Measurements from ENCODE around the gene UBE2L6. TPM values are rescaled to one million over a fixed set of nuclear protein-coding genes. Genes with fewer than 3 reads are reported as not detected.

Gene UBE2L6
- 74.5 and 81.5 TPM in 2 replicates for total RNA-seq

GRCh38 chr11:57567515-57568329 is at the start of gene UBE2L6:
Gene UBE2L6 (minus strand): TSS chr11:57567672. CDS start chr11:57567611, 61 bp downstream.

DNA sequence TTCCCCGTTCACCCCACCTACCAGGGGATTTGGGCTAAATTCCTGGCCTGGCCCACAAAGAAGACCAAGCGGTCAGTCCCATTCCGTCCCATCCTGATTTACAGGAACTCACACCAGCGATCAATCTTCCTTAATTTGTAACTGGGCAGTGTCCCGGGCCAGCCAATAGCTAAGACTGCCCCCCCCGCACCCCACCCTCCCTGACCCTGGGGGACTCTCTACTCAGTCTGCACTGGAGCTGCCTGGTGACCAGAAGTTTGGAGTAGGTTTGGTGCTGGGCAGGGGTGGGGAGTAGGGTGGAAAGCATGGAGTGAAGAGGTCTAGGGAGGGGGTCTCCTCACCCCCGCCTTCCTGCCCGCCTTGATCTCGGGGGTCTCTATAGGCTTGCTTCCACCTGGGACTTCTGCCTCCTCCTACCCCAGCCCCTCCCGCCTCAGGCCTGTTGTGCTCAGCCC is 30.0 kb upstream of the UBE2L6 start, which contains the start of gene SERPING1:
Gene SERPING1 (plus strand): TSS at position 225 of the 455 bp plus-strand sequence. CDS start 586 bp downstream, outside the sequence.

DNA sequence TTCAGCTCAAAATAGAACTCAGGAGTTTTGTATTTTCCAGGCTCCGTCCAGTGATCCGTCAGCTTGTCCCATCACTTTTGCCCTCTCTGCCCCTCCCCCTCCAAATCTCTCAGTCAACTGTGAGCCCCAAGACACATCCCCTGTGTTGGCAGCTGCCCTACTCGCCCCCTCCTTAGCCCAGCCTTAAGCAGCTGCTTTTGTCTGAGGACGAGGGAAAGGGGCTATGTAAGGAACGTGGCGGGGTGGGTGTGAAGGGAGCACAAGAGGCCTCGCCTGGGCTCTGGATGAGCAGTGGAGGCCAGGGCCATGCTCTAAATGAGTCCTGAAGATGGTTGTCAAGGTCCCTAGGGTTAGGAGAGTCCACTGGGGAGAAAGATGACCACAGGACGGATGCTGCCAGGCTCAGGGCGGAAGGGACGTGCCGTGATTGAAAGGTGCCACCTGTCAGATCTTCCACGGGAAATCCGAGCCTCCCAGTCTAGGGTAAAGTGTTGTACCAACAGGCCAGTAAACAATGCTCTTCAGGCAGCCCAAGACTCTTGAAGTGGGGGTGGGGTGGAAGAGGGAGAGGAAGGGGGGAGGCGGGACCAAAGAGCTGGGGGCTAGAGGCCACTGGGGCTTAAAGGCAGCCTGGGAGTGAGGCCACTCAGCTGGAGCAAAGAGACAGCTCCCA is 30.4 kb downstream of the UBE2L6 start, which contains the start of gene SMTNL1:
Gene SMTNL1 (plus strand): TSS at position 649 of the 673 bp plus-strand sequence. CDS start 5,048 bp downstream, outside the sequence.

GRCh38 chr11:57530596-57531507 is 36.6 kb downstream of the UBE2L6 start, which contains the start of gene TIMM10:
Gene TIMM10 (minus strand): TSS chr11:57530754. CDS start chr11:57530189, 565 bp downstream.

DNA sequence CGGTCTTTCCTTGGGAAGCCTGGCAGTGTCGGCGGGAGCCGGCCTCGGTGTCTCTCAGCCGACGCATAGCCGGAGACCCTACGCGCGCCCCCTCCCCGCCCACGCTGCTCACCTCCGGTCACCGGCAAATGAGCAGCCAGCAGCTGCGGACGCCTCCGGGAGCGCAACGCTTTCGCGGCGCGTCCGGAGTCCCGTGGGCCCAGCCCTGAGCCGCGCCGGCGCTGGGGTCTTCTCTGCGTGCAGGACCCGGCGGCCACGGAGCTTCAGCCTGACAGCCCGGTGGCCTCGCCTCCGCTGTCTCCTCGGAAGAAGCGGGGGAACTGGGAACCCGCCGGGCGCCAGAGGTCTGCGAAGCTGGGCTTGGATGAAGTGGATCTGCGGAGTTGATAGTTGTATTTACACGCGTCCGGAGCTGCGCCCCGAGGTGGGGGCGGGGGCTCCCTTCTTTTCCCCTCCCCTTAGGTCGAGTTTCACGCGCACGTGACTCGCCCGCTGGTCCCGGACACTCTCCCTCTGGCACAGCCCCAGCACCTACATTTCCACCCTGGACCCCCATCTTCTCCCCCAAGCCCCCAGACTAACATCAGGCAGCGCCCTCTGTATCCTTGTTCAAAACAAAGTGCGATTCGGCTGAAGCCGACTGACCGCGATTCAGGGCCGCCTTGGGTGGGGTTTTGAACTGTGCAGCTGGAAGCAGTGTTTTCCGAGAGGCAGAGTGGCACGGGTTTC is 52.0 kb downstream of the UBE2L6 start, which contains the start of gene SLC43A1:
Gene SLC43A1 (minus strand): TSS at position 371 of the 729 bp plus-strand sequence. CDS start 1,591 bp downstream, outside the sequence.

Other genes starting within 250 kb of the UBE2L6 start
- 85.4 and 94.9 TPM in 2 replicates for gene TNKS1BP1, start 242.7 kb downstream of the UBE2L6 start, total RNA-seq
- gene SSRP1, start 231.8 kb downstream of the UBE2L6 start, total RNA-seq, result 55.4 and 58.9 TPM in 2 replicates
- gene P2RX3, start 229.3 kb downstream of the UBE2L6 start, total RNA-seq, result not detected in 2 replicates
- gene PRG3, start 186.5 kb downstream of the UBE2L6 start, total RNA-seq, result not detected in 2 replicates
- gene PRG2, start 177.0 kb downstream of the UBE2L6 start, total RNA-seq, result not detected in 2 replicates
- 29.9 and 39.3 TPM in 2 replicates for gene SLC43A3, start 140.6 kb downstream of the UBE2L6 start, total RNA-seq
- gene RTN4RL2, start 107.1 kb downstream of the UBE2L6 start, total RNA-seq, result 1.4 and 2.7 TPM in 2 replicates
- gene SLC43A1, start 52.0 kb downstream of the UBE2L6 start, total RNA-seq, result 23.5 and 25.3 TPM in 2 replicates
- 22.4 and 34.1 TPM in 2 replicates for gene TIMM10, start 36.9 kb downstream of the UBE2L6 start, total RNA-seq
- gene SMTNL1, start 30.1 kb downstream of the UBE2L6 start, total RNA-seq, result not detected in 2 replicates
- gene SERPING1, start 30.0 kb upstream of the UBE2L6 start, total RNA-seq, result 762 and 840 TPM in 2 replicates
- gene YPEL4, start 82.2 kb upstream of the UBE2L6 start, total RNA-seq, result 2.5 and 3.2 TPM in 2 replicates
- 11.0 and 14.3 TPM in 2 replicates for gene CLP1, start 90.1 kb upstream of the UBE2L6 start, total RNA-seq
- 35.6 and 36.6 TPM in 2 replicates for gene ZDHHC5, start 100.4 kb upstream of the UBE2L6 start, total RNA-seq
- gene MED19, start 144.5 kb upstream of the UBE2L6 start, total RNA-seq, result 10.5 TPM in 2 replicates
- gene TMX2, start 144.9 kb upstream of the UBE2L6 start, total RNA-seq, result 38.9 and 56.1 TPM in 2 replicates
- gene SELENOH, start 173.8 kb upstream of the UBE2L6 start, total RNA-seq, result 99.1 and 104 TPM in 2 replicates
- gene BTBD18, start 184.1 kb upstream of the UBE2L6 start, total RNA-seq, result not detected in 2 replicates
- gene CTNND1, start 194.1 kb upstream of the UBE2L6 start, total RNA-seq, result 59.2 and 68.4 TPM in 2 replicates

Measured in cardiac ventricle fibroblast (primary cell).